ENCODE results near the gene ZBTB45. TPM values are rescaled to one million over a fixed set of nuclear protein-coding genes. Genes with fewer than 3 reads are reported as not detected.

Gene ZBTB45
- total RNA-seq, 1 donor from 2014 or later, result 3.7 TPM

- peaks cover 9 to 12% (median 10%) of the 10 kb centered on the region in 3 donors for H3K36me3 ChIP-seq (ENCODE audit: control insufficient read depth in 3 of 3, insufficient read depth in 3 of 3, low read length in 3 of 3)
- peak overlapping the region; percentile 87 to 98 (median 94) for H3K4me3 ChIP-seq (ENCODE audit: low read length in 3 of 3)
- H3K27ac ChIP-seq (ENCODE audit: low read depth, low read length), result peak overlapping the region; percentile 98
- H3K4me1 ChIP-seq (ENCODE audit: control insufficient read depth in 3 of 3, insufficient read depth in 3 of 3, low read length in 3 of 3), result peaks cover 60 to 76% (median 67%) of the 10 kb centered on the region in 3 donors
- no peaks in the 10 kb centered on the region for H3K27me3 ChIP-seq (ENCODE audit: control insufficient read depth in 3 of 3, insufficient read depth in 3 of 3, low read length in 3 of 3)
- H3K9ac ChIP-seq (ENCODE audit: low read depth in 1 of 3, low read length in 3 of 3), result peak overlapping the region; percentile 25 to 96 (median 84)
- no peaks in the 10 kb centered on the region for H3K9me3 ChIP-seq (ENCODE audit: control insufficient read depth in 3 of 3, low read length in 3 of 3)
Observed at GRCh38 chr19:58560007-58560887, 40.6 kb upstream of the ZBTB45 start.

GRCh38 chr19:58559275-58560006 is 39.8 kb upstream of the ZBTB45 start:
- H3K9me3 ChIP-seq (ENCODE audit: control insufficient read depth in 3 of 3, low read length in 3 of 3), result no peaks in the 10 kb centered on the region
- H3K27ac ChIP-seq (ENCODE audit: low read depth, low read length), result peak overlapping the region; percentile 98
- H3K4me1 ChIP-seq (ENCODE audit: control insufficient read depth in 3 of 3, insufficient read depth in 3 of 3, low read length in 3 of 3), result peaks cover 63 to 82% (median 72%) of the 10 kb centered on the region in 3 donors
- H3K36me3 ChIP-seq (ENCODE audit: control insufficient read depth in 3 of 3, insufficient read depth in 3 of 3, low read length in 3 of 3), result peaks cover 9 to 12% (median 10%) of the 10 kb centered on the region in 3 donors
- peak overlapping the region; percentile 84 to 99 (median 96) for H3K9ac ChIP-seq (ENCODE audit: low read depth in 1 of 3, low read length in 3 of 3)
- H3K27me3 ChIP-seq (ENCODE audit: control insufficient read depth in 3 of 3, insufficient read depth in 3 of 3, low read length in 3 of 3), result no peaks in the 10 kb centered on the region
- peak overlapping the region; percentile 87 to 98 (median 94) for H3K4me3 ChIP-seq (ENCODE audit: low read length in 3 of 3)

GRCh38 chr19:58558623-58559274 is 39.1 kb upstream of the ZBTB45 start:
- peaks cover 9 to 13% (median 10%) of the 10 kb centered on the region in 3 donors for H3K36me3 ChIP-seq (ENCODE audit: control insufficient read depth in 3 of 3, insufficient read depth in 3 of 3, low read length in 3 of 3)
- peak overlapping the region; percentile 84 to 99 (median 96) for H3K9ac ChIP-seq (ENCODE audit: low read depth in 1 of 3, low read length in 3 of 3)
- peak overlapping the region; percentile 87 to 98 (median 94) for H3K4me3 ChIP-seq (ENCODE audit: low read length in 3 of 3)
- no peaks in the 10 kb centered on the region for H3K27me3 ChIP-seq (ENCODE audit: control insufficient read depth in 3 of 3, insufficient read depth in 3 of 3, low read length in 3 of 3)
- H3K27ac ChIP-seq (ENCODE audit: low read depth, low read length), result peak overlapping the region; percentile 98
- H3K4me1 ChIP-seq (ENCODE audit: control insufficient read depth in 3 of 3, insufficient read depth in 3 of 3, low read length in 3 of 3), result peaks cover 70 to 87% (median 76%) of the 10 kb centered on the region in 3 donors
- H3K9me3 ChIP-seq (ENCODE audit: control insufficient read depth in 3 of 3, low read length in 3 of 3), result no peaks in the 10 kb centered on the region

- Histone ChIP-seq H3K27ac (ENCODE audit: low read depth, low read length) (peak within 1 kb of the TSS; percentile 98), H3K4me3 (ENCODE audit: low read length in 3 of 3) (peak within 1 kb of the TSS; percentile 87 to 98 (median 94)), H3K9ac (ENCODE audit: low read depth in 1 of 3, low read length in 3 of 3) (peak within 1 kb of the TSS; percentile 94 to 99 (median 96)), H3K4me1 (ENCODE audit: control insufficient read depth in 3 of 3, insufficient read depth in 3 of 3, low read length in 3 of 3) (peaks cover 67 to 87% (median 74%) of the 10 kb centered on the region in 3 donors), H3K27me3 (ENCODE audit: control insufficient read depth in 3 of 3, insufficient read depth in 3 of 3, low read length in 3 of 3) (no peaks in the 10 kb centered on the region), H3K36me3 (ENCODE audit: control insufficient read depth in 3 of 3, insufficient read depth in 3 of 3, low read length in 3 of 3) (peaks cover 9 to 17% (median 12%) of the 10 kb centered on the region in 3 donors), H3K9me3 (ENCODE audit: control insufficient read depth in 3 of 3, low read length in 3 of 3) (no peaks in the 10 kb centered on the region)
Observed at GRCh38 chr19:58558066-58558622, 38.5 kb upstream of the ZBTB45 start, which contains the start of gene UBE2M. TSS of gene UBE2M (minus strand) at chr19:58558611. CDS start at chr19:58558381, 230 bp downstream.

GRCh38 chr19:58557221-58558065 is 37.8 kb upstream of the ZBTB45 start:
- H3K27me3 ChIP-seq (ENCODE audit: control insufficient read depth in 3 of 3, insufficient read depth in 3 of 3, low read length in 3 of 3), result no peaks in the 10 kb centered on the region
- H3K9me3 ChIP-seq (ENCODE audit: control insufficient read depth in 3 of 3, low read length in 3 of 3), result no peaks in the 10 kb centered on the region
- peaks cover 61 to 80% (median 67%) of the 10 kb centered on the region in 3 donors for H3K4me1 ChIP-seq (ENCODE audit: control insufficient read depth in 3 of 3, insufficient read depth in 3 of 3, low read length in 3 of 3)
- peak overlapping the region; percentile 87 to 96 (median 87) for H3K4me3 ChIP-seq (ENCODE audit: low read length in 3 of 3)
- peak overlapping the region; percentile 94 to 96 (median 96) for H3K9ac ChIP-seq (ENCODE audit: low read depth in 1 of 3, low read length in 3 of 3)
- H3K36me3 ChIP-seq (ENCODE audit: control insufficient read depth in 3 of 3, insufficient read depth in 3 of 3, low read length in 3 of 3), result peaks cover 15 to 18% (median 17%) of the 10 kb centered on the region in 3 donors
- H3K27ac ChIP-seq (ENCODE audit: low read depth, low read length), result peak overlapping the region; percentile 98

- peak overlapping the region; percentile 94 to 96 (median 96) for H3K9ac ChIP-seq (ENCODE audit: low read depth in 1 of 3, low read length in 3 of 3)
- H3K4me3 ChIP-seq (ENCODE audit: low read length in 3 of 3), result peak overlapping the region; percentile 87 to 96 (median 87)
- no peaks in the 10 kb centered on the region for H3K27me3 ChIP-seq (ENCODE audit: control insufficient read depth in 3 of 3, insufficient read depth in 3 of 3, low read length in 3 of 3)
- H3K36me3 ChIP-seq (ENCODE audit: control insufficient read depth in 3 of 3, insufficient read depth in 3 of 3, low read length in 3 of 3), result peaks cover 22 to 25% (median 24%) of the 10 kb centered on the region in 3 donors
- peaks cover 53 to 73% (median 59%) of the 10 kb centered on the region in 3 donors for H3K4me1 ChIP-seq (ENCODE audit: control insufficient read depth in 3 of 3, insufficient read depth in 3 of 3, low read length in 3 of 3)
- no peaks in the 10 kb centered on the region for H3K9me3 ChIP-seq (ENCODE audit: control insufficient read depth in 3 of 3, low read length in 3 of 3)
- peak overlapping the region; percentile 97 for H3K27ac ChIP-seq (ENCODE audit: low read depth, low read length)
Observed at GRCh38 chr19:58556622-58557220, 37.1 kb upstream of the ZBTB45 start.

- peak overlapping the region; percentile 24 to 100 (median 41) for H3K4me3 ChIP-seq (ENCODE audit: low read length in 3 of 3)
- peak overlapping the region in 2 of 3 donors; percentile 96 to 99 for H3K9ac ChIP-seq (ENCODE audit: low read depth in 1 of 3, low read length in 3 of 3)
- no peaks in the 10 kb centered on the region for H3K27me3 ChIP-seq (ENCODE audit: control insufficient read depth in 3 of 3, insufficient read depth in 3 of 3, low read length in 3 of 3)
- H3K9me3 ChIP-seq (ENCODE audit: control insufficient read depth in 3 of 3, low read length in 3 of 3), result no peaks in the 10 kb centered on the region
- peaks cover 28 to 32% (median 30%) of the 10 kb centered on the region in 3 donors for H3K36me3 ChIP-seq (ENCODE audit: control insufficient read depth in 3 of 3, insufficient read depth in 3 of 3, low read length in 3 of 3)
- peak overlapping the region; percentile 97 for H3K27ac ChIP-seq (ENCODE audit: low read depth, low read length)
- peaks cover 48 to 66% (median 53%) of the 10 kb centered on the region in 3 donors for H3K4me1 ChIP-seq (ENCODE audit: control insufficient read depth in 3 of 3, insufficient read depth in 3 of 3, low read length in 3 of 3)
Observed at GRCh38 chr19:58555920-58556621, 36.5 kb upstream of the ZBTB45 start.

GRCh38 chr19:58555369-58555885 is 35.8 kb upstream of the ZBTB45 start:
- Histone ChIP-seq H3K9ac (ENCODE audit: low read depth in 1 of 3, low read length in 3 of 3) (peak overlapping the region; percentile 94 to 99 (median 96)), H3K36me3 (ENCODE audit: control insufficient read depth in 3 of 3, insufficient read depth in 3 of 3, low read length in 3 of 3) (peaks cover 35 to 38% (median 36%) of the 10 kb centered on the region in 3 donors), H3K9me3 (ENCODE audit: control insufficient read depth in 3 of 3, low read length in 3 of 3) (no peaks in the 10 kb centered on the region), H3K27me3 (ENCODE audit: control insufficient read depth in 3 of 3, insufficient read depth in 3 of 3, low read length in 3 of 3) (no peaks in the 10 kb centered on the region), H3K4me1 (ENCODE audit: control insufficient read depth in 3 of 3, insufficient read depth in 3 of 3, low read length in 3 of 3) (peaks cover 46 to 60% (median 51%) of the 10 kb centered on the region in 3 donors), H3K27ac (ENCODE audit: low read depth, low read length) (peak overlapping the region; percentile 97), H3K4me3 (ENCODE audit: low read length in 3 of 3) (peak overlapping the region; percentile 98 to 100 (median 99))

Data from skeletal muscle tissue (tissue), 4 donors.